Activated CD4-positive, alpha-beta T cell treated with anti-CD3 and anti-CD28 coated beads, Interleukin-2, Interleukin-6, amounts not matched to agents 100 ng/mL and 50 ng/mL, durations not matched to agents 16 hours and 8 hours (primary cell): ENCODE measurements around the gene MZT1.

Experiments used
- DNase-seq: peaks from one replicate; pipeline ENCODE4 v3.0.0-alpha.2; 2020

Gene MZT1

DNA sequence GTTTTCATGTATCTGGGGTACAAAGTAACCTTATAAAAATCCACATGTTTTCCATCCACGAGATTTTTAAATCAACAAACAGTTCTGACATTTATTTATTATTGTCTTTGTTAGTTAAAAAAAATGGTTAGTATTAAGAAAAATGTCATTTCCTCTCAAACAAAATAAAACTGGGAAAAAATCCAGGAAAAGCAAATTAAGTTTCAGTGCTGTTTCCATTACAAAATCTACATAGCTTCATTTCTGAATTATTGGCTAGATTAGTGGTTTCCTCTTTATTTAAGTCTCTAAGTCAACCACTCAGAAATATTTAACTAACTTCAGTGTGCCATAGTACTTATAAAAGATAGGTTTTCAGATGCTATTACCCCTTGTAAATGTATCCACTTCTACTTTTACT, 49.1 kb downstream of the MZT1 start:
- DNase-seq = no peak

DNA sequence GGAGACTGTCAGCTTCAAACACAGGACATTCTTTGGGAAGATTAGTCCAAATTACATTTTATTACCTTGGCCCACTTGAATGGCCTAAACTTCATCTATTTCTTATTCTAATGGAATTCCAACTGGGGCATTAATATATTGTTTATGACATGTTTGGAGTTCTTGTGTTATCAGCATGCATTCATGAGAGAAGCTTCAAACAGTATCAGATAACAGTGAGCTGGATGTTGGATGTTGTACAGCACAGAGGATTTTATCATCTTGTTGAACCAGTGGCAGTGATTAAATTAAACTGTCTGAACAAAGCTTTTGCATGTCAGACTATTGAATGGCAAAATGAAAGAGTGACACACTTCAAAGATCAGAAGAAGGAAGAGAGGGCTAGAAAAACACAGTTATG, 50.0 kb downstream of the MZT1 start:
- no peak for DNase-seq

DNA sequence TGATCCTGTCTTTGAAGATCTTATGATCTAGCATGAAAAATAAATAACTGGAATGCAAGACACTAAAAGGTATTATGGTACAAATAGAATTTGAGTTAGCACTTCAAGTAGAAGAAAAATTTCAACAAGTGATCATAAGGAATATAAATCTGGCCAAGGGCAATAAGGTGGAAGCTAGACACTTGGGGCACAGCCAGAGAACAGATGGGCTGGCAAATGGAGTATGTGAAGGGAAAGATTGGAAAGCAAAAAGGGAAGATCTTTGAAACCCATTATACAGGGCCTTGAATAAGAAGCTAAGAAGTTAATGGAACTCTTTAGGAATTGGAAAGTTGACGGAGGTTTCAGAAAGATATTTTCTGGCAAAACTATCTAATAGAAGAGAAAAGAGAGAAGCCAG, 61.0 kb downstream of the MZT1 start:
- DNase-seq = no peak

DNA sequence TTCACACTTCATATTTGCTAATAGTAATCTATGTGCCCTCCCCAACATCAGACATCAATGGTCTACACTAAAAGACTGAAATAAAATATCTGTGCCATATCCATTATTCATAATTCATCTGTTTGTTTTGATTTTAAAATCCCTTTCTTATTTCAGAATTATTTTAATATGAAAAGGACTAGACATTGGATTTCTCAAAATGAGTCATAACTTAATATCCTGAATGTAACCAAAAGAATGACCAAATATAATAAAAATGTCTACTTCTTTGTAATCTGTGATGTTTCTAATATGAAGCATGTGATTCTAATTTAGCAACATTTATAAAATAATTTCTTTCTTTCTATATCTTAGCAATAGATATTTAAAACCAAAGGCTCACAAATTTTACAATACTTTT, 64.9 kb downstream of the MZT1 start:
- no peak for DNase-seq
